Measurements from ENCODE around the gene ARIH1. TPM values are rescaled to one million over a fixed set of nuclear protein-coding genes. Genes with fewer than 3 reads are reported as not detected.

The ARIH1 gene
- total and polyA plus RNA-seq, 2 donors (not counting 1 experiment from before 2014, with no cell fraction given) = 27.9 to 199 TPM

Other genes starting within 250 kb of the ARIH1 start
- 306 and 323 TPM in 2 replicates for gene PKM, start 243.1 kb upstream of the ARIH1 start, total RNA-seq
- 179 and 180 TPM in 2 replicates for gene PKM, start 243.1 kb upstream of the ARIH1 start, polyA plus RNA-seq
- gene PARP6, start 201.8 kb upstream of the ARIH1 start, total RNA-seq = 118 and 130 TPM in 2 replicates
- gene PARP6, start 201.8 kb upstream of the ARIH1 start, polyA plus RNA-seq = 134 and 138 TPM in 2 replicates
- gene CELF6, start 154.2 kb upstream of the ARIH1 start, total RNA-seq = 4.3 and 5.3 TPM in 2 replicates
- 8.5 and 13.0 TPM in 2 replicates for gene CELF6, start 154.2 kb upstream of the ARIH1 start, polyA plus RNA-seq
- gene HEXA, start 98.3 kb upstream of the ARIH1 start, total RNA-seq = 151 and 154 TPM in 2 replicates
- gene HEXA, start 98.3 kb upstream of the ARIH1 start, polyA plus RNA-seq = 182 and 186 TPM in 2 replicates
- gene TMEM202, start 76.0 kb upstream of the ARIH1 start, total RNA-seq = not detected in 2 replicates
- not detected in 2 replicates for gene TMEM202, start 76.0 kb upstream of the ARIH1 start, polyA plus RNA-seq
- gene GOLGA6B, start 180.4 kb downstream of the ARIH1 start, total RNA-seq = not detected in 2 replicates
- gene GOLGA6B, start 180.4 kb downstream of the ARIH1 start, polyA plus RNA-seq = 0.06 TPM in 1 of 2 replicates, not detected in the other
- 0.52 and 1.4 TPM in 2 replicates for gene HIGD2B, start 211.9 kb downstream of the ARIH1 start, total RNA-seq
- gene HIGD2B, start 211.9 kb downstream of the ARIH1 start, polyA plus RNA-seq = not detected in 2 replicates
- 25.7 and 34.9 TPM in 2 replicates for gene BBS4, start 211.9 kb downstream of the ARIH1 start, total RNA-seq
- 12.4 and 13.3 TPM in 2 replicates for gene BBS4, start 211.9 kb downstream of the ARIH1 start, polyA plus RNA-seq

Measured in B cell (primary cell).